HepG2 (cell line): Measurements from ENCODE around the gene GALNT11. TPM values are rescaled to one million over a fixed set of nuclear protein-coding genes. Genes with fewer than 3 reads are reported as not detected.
"Not testable (repeated sequence)": the region's sequence is repeated elsewhere in the genome, so short reads cannot be mapped to it uniquely, and the experiment has no call there.

Experiments used
- ATAC-seq: fragments of 200-7000 bp; cut with Tn5 transposase; 3 replicates; pipeline ENCODE4 v1.9.1; 2020; ENCODE audit warnings: mild to moderate bottlenecking, moderate library complexity
- BruUV-seq: library from RNA; stranded (reverse); fragments of 400-500 nt; replicated peaks from 2 replicates; lab custom pipeline; 2021; lab: Mats Ljungman, UMichigan
- CTCF ChIA-PET: fragments of 300-600 bp; formaldehyde crosslinking; extraction: SDS; loops from one replicate; lab custom pipeline; 2021; ENCODE audit warnings: low total read pairs, inconsistent platforms, low intra/inter-chr PET ratio; lab: Yijun Ruan, JAX
- POLR2A ChIA-PET: fragments of 350-600 bp; sonication (Branson Sonifier 250); formaldehyde crosslinking; loops from one replicate; lab custom pipeline; 2020; ENCODE audit warnings: antibody characterized with exemption, inconsistent platforms; lab: Yijun Ruan, JAX
- DNase-seq: peaks from one replicate; pipeline ENCODE4 v3.0.0-alpha.2; 2015; ENCODE audit warnings: low spot score
- FAIRE-seq: peaks from 3 replicates; lab custom pipeline; 2011; peaks lifted over from hg19 to GRCh38; lab: Jason Lieb, UNC
- H2AFZ ChIP-seq: one replicate; pipeline ENCODE4 v1.6.1; 2011; ENCODE audit warnings: low read length, inconsistent platforms
- H3K27ac ChIP-seq: fragments of 300-600 bp; 3 replicates; pipeline ENCODE4 v1.8.0; 2011; ENCODE audit warnings: mixed run types, mild to moderate bottlenecking, mixed read lengths, low read length, inconsistent platforms; ENCODE audit not compliant: insufficient read depth; ENCODE audit errors: extremely low read length
- H3K27me3 ChIP-seq, 2 experiments: fragments of 200-600 bp in 1 of 2; 2 replicates in 1 of 2; 3 replicates in 1 of 2; pipeline versions ENCODE4 v1.6.0 to v1.8.0; 2011; ENCODE audit warnings: low read length in 2 of 2, mild to moderate bottlenecking in 2 of 2, moderate library complexity in 2 of 2, inconsistent platforms in 1 of 2; ENCODE audit not compliant: insufficient read depth in 2 of 2, control insufficient read depth in 1 of 2
- H3K36me3 ChIP-seq, 2 experiments: fragments of 200-600 bp in 1 of 2; replicated peaks in 1 of 2; 2 replicates in 1 of 2; 3 replicates in 1 of 2; pipeline versions ENCODE4 v1.5.1 to v1.8.0; 2011; ENCODE audit warnings: low read length in 2 of 2, inconsistent platforms in 1 of 2; ENCODE audit not compliant: insufficient read depth in 2 of 2, control insufficient read depth in 1 of 2
- H3K4me1 ChIP-seq: 2 replicates; pipeline ENCODE4 v1.5.1; 2012; ENCODE audit warnings: low read length, inconsistent platforms; ENCODE audit not compliant: insufficient read depth
- H3K4me2 ChIP-seq: 2 replicates; pipeline ENCODE4 v1.6.0; 2011; ENCODE audit warnings: low read depth, low read length, inconsistent platforms
- H3K4me3 ChIP-seq, 3 experiments: fragments of 200-600 bp in 1 of 3; sonication (generic), shearing (Covaris generic) in 1 of 3; replicated peaks in 1 of 3; 2 replicates each; pipeline ENCODE4 v1.5.1; 2011 to 2016; ENCODE audit warnings: low read length in 3 of 3, inconsistent platforms in 2 of 3, low read depth in 2 of 3, mild to moderate bottlenecking in 2 of 3, control low read depth in 1 of 3, mixed read lengths in 1 of 3; ENCODE audit not compliant: insufficient read depth in 1 of 3
- H3K79me2 ChIP-seq: one replicate; pipeline ENCODE4 v1.6.1; 2011; ENCODE audit warnings: low read length, inconsistent platforms; ENCODE audit not compliant: insufficient read depth
- H3K9ac ChIP-seq: 2 replicates; pipeline ENCODE4 v1.6.0; 2011; ENCODE audit warnings: mild to moderate bottlenecking, low read depth, low read length, inconsistent platforms; ENCODE audit not compliant: insufficient read depth
- H3K9me3 ChIP-seq: 2 replicates; pipeline ENCODE4 v1.5.1; 2012; ENCODE audit warnings: mild to moderate bottlenecking, low read length
- H4K20me1 ChIP-seq: 2 replicates; pipeline ENCODE4 v1.6.0; 2011; ENCODE audit warnings: inconsistent platforms, mild to moderate bottlenecking, low read length, moderate library complexity; ENCODE audit not compliant: insufficient read depth
- AHDC1 ChIP-seq: sonication (generic); formaldehyde crosslinking; IDR thresholded peaks from 2 replicates; pipeline ENCODE4 v1.5.1; 2020; ENCODE audit warnings: mild to moderate bottlenecking, missing genetic modification reagents, borderline replicate concordance
- BCL6 ChIP-seq: IDR thresholded peaks from 2 replicates; pipeline ENCODE4 v1.6.1; 2016; ENCODE audit warnings: missing genetic modification reagents, missing compliant biosample characterization
- FOXA3 ChIP-seq: IDR thresholded peaks from 2 replicates; pipeline ENCODE4 v1.6.1; 2016; ENCODE audit warnings: missing genetic modification reagents, missing compliant biosample characterization
- GATAD2A ChIP-seq: IDR thresholded peaks from 2 replicates; pipeline ENCODE4 v1.6.1; 2016
- HNF4A ChIP-seq: sonication (generic); formaldehyde crosslinking; IDR thresholded peaks from 2 replicates; pipeline ENCODE4 v1.4.0; 2020; ENCODE audit warnings: missing genetic modification reagents
- HNF4G ChIP-seq, 2 experiments: sonication (generic) in 1 of 2; formaldehyde crosslinking in 1 of 2; IDR thresholded peaks; 2 replicates each; pipeline versions ENCODE4 v1.4.0 to v1.6.1; 2011 to 2020; ENCODE audit warnings: borderline replicate concordance in 2 of 2, low read depth in 2 of 2, mild to moderate bottlenecking in 2 of 2, low read length in 1 of 2, missing genetic modification reagents in 1 of 2, moderate library complexity in 1 of 2
- ONECUT2 ChIP-seq: sonication (generic); formaldehyde crosslinking; IDR thresholded peaks from 2 replicates; pipeline ENCODE4 v1.4.0; 2020; ENCODE audit warnings: missing genetic modification reagents
- PAXIP1 ChIP-seq: sonication (generic); formaldehyde crosslinking; conservative IDR thresholded peaks from 2 replicates; pipeline ENCODE4 v1.4.0; 2020; ENCODE audit warnings: mild to moderate bottlenecking, missing genetic modification reagents, moderate library complexity
- RARA ChIP-seq: IDR thresholded peaks from 2 replicates; pipeline ENCODE4 v1.6.1; 2016; ENCODE audit warnings: missing genetic modification reagents, missing compliant biosample characterization
- RXRB ChIP-seq: IDR thresholded peaks from 2 replicates; pipeline ENCODE4 v1.6.1; 2016; ENCODE audit warnings: borderline replicate concordance, missing genetic modification reagents, missing compliant biosample characterization
- SOX13 ChIP-seq, 3 experiments: fragments of 450-650 bp in 1 of 3; sonication (generic) in 1 of 3; formaldehyde crosslinking in 1 of 3; IDR thresholded peaks in 2 of 3; conservative IDR thresholded peaks in 1 of 3; 2 replicates each; pipeline versions ENCODE4 v1.5.0 to v1.6.1; 2016 to 2020; ENCODE audit warnings: antibody characterized with exemption in 1 of 3, mild to moderate bottlenecking in 1 of 3, missing compliant biosample characterization in 1 of 3, missing genetic modification reagents in 1 of 3, moderate library complexity in 1 of 3
- SOX5 ChIP-seq: IDR thresholded peaks from 2 replicates; pipeline ENCODE4 v1.6.1; 2016; ENCODE audit warnings: borderline replicate concordance
- WGBS: methylation state at CpG from one replicate; pipeline ENCODE4 v1.1.6; 2017; ENCODE audit warnings: low lambda C conversion rate; 5-methylcytosine and 5-hydroxymethylcytosine counted together
- in situ Hi-C: cut with HindIII; loops from 2 replicates; pipeline ENCODE4 v1.10.0; 2017; ENCODE audit warnings: low pct_unique_long_range_greater_than_20kb; ENCODE audit not compliant: extremely low pct_ligation_motif_present
- intact Hi-C: fragments of 100-400 bp; cut with micrococcal nuclease; formaldehyde crosslinking; loops from one replicate; pipeline ENCODE4 v1.10.0; 2022; ENCODE audit not compliant: unreplicated experiment
- polyA plus RNA-seq, 8 experiments: library from polyadenylated mRNA; depleted of rRNA in 3 of 8; stranded (reverse) in 7 of 8; unstranded in 1 of 8; fragments of >200 nt; fragmentation: Illumina TruSeq in 4 of 8; extraction: Trizol in 4 of 8; gene quantifications; 2 replicates each; pipeline versions ENCODE4 v1.2.1 to v1.2.3, GENCODE V29; 2011 to 2016; ENCODE audit warnings: low read depth in 4 of 8, missing spikeins in 1 of 8, mixed read lengths in 1 of 8; ENCODE audit not compliant: insufficient read depth in 1 of 8
- total RNA-seq, 5 experiments: library from RNA; depleted of rRNA; stranded (reverse); fragments of >200 nt; fragmentation: Illumina TruSeq; extraction: Trizol; gene quantifications; 2 replicates each; pipeline ENCODE4 v1.2.3, GENCODE V29; 2016; ENCODE audit warnings: low read depth in 1 of 5

Gene GALNT11
- total and polyA plus RNA-seq, 2 of the 13 experiments (the other 11 are each of a cell fraction or from before 2014, with no cell fraction given): 9.3 to 16.3 TPM

- DNase-seq: peak; percentile 53
- H3K27ac ChIP-seq; H3K9ac ChIP-seq; H3K27me3 ChIP-seq; H3K4me2 ChIP-seq; BruUV-seq; POLR2A ChIA-PET; ATAC-seq; CTCF ChIA-PET; H3K36me3 ChIP-seq; in situ Hi-C loops; H3K79me2 ChIP-seq; intact Hi-C loops; H2AFZ ChIP-seq; H3K4me3 ChIP-seq; H3K9me3 ChIP-seq; FAIRE-seq; H4K20me1 ChIP-seq; TF ChIP-seq SOX13 (IDR thresholded peaks at IDR 0.05); HNF4G (CRISPR knock-in tag; IDR thresholded peaks at IDR 0.05; ENCODE audit: borderline replicate concordance, low read depth): not testable (repeated sequence)
- 19% methylated on average over 3 of the region's 3 CpGs for WGBS
- H3K4me1 ChIP-seq: peaks cover 20% of the 10 kb centered on the region
- TF ChIP-seq SOX13 (CRISPR knock-in tag; conservative IDR thresholded peaks at IDR 0.05 in 1 of 2, IDR thresholded peaks at IDR 0.05 in 1 of 2) (peak in 1 of 2 experiments; percentile 54; a peak in 1 of 4 replicates), BCL6 (CRISPR knock-in tag) (peak; percentile 98), RARA (CRISPR knock-in tag) (peak; percentile 77), AHDC1 (peak; percentile 39; the same call in 1 of the 2 replicates), SOX5 (peak; percentile 47; the same call in 1 of the 2 replicates), HNF4A (peak; percentile 72), RXRB (CRISPR knock-in tag) (peak; percentile 32; the same call in 1 of the 2 replicates), PAXIP1 (CRISPR knock-in tag) (0 out of 2 replicates have a peak, but pooled peaks have one; percentile 20), GATAD2A (CRISPR knock-in tag) (peak; percentile 62), FOXA3 (CRISPR knock-in tag) (peak; percentile 53; the same call in 1 of the 2 replicates), HNF4G (IDR thresholded peaks at IDR 0.05; ENCODE audit: borderline replicate concordance, low read depth, low read length) (peak; percentile 21; the same call in 1 of the 2 replicates), ONECUT2 (CRISPR knock-in tag) (peak; percentile 89)
Observed at GRCh38 chr7:152063821-152064220, 38.3 kb downstream of the GALNT11 start.
